Astrocyte (in vitro differentiated cells and primary cell): ENCODE measurements around the gene ZBTB22. TPM values are rescaled to one million over a fixed set of nuclear protein-coding genes. Genes with fewer than 3 reads are reported as not detected.

ENCODE experiments used
- DNase-seq: peaks from one replicate; pipeline ENCODE4 v3.0.0-alpha.2; 2010; ENCODE audit warnings: low read depth
- FAIRE-seq: peaks from 2 replicates; lab custom pipeline; 2011; peaks lifted over from hg19 to GRCh38; lab: Jason Lieb, UNC
- H2AFZ ChIP-seq: 2 replicates; pipeline ENCODE4 v1.6.0; 2012; ENCODE audit warnings: low read depth, low read length, inconsistent platforms
- H3K27ac ChIP-seq: 2 replicates; pipeline ENCODE4 v1.5.1; 2011; ENCODE audit warnings: low read depth, low read length, inconsistent platforms
- H3K27me3 ChIP-seq: 2 replicates; pipeline ENCODE4 v1.6.0; 2011; ENCODE audit warnings: low read length, inconsistent platforms; ENCODE audit not compliant: insufficient read depth
- H3K36me3 ChIP-seq: 2 replicates; pipeline ENCODE4 v1.5.1; 2011; ENCODE audit warnings: low read length, inconsistent platforms; ENCODE audit not compliant: insufficient read depth
- H3K4me1 ChIP-seq: 2 replicates; pipeline ENCODE4 v1.5.1; 2011; ENCODE audit warnings: low read length, inconsistent platforms; ENCODE audit not compliant: insufficient read depth
- H3K4me2 ChIP-seq: 2 replicates; pipeline ENCODE4 v1.6.0; 2012; ENCODE audit warnings: low read length, inconsistent platforms
- H3K4me3 ChIP-seq: 2 replicates; pipeline ENCODE4 v1.5.1; 2011; ENCODE audit warnings: low read depth, mild to moderate bottlenecking, low read length, inconsistent platforms; ENCODE audit not compliant: insufficient read depth
- H3K79me2 ChIP-seq: 2 replicates; pipeline ENCODE4 v1.6.0; 2012; ENCODE audit warnings: mild to moderate bottlenecking, low read length, inconsistent platforms; ENCODE audit not compliant: insufficient read depth
- H3K9ac ChIP-seq: 2 replicates; pipeline ENCODE4 v1.6.0; 2012; ENCODE audit warnings: mild to moderate bottlenecking, low read length, inconsistent platforms
- H3K9me3 ChIP-seq: 2 replicates; pipeline ENCODE4 v1.5.1; 2012; ENCODE audit warnings: low read depth, mild to moderate bottlenecking, low read length, inconsistent platforms; ENCODE audit not compliant: insufficient read depth
- H4K20me1 ChIP-seq: 2 replicates; pipeline ENCODE4 v1.6.0; 2012; ENCODE audit warnings: low read length, inconsistent platforms; ENCODE audit not compliant: insufficient read depth
- H3K27ac Mint-ChIP-seq: one replicate; pipeline ENCODE4 v1.8.0; 2021; ENCODE audit warnings: mild to moderate bottlenecking, mixed read lengths; ENCODE audit not compliant: unreplicated experiment
- H3K27me3 Mint-ChIP-seq: one replicate; pipeline ENCODE4 v1.8.0; 2021; ENCODE audit warnings: low read depth, mixed read lengths; ENCODE audit not compliant: unreplicated experiment
- H3K36me3 Mint-ChIP-seq: one replicate; pipeline ENCODE4 v1.8.0; 2021; ENCODE audit warnings: low read depth, mixed read lengths; ENCODE audit not compliant: unreplicated experiment
- H3K4me1 Mint-ChIP-seq: one replicate; pipeline ENCODE4 v1.8.0; 2021; ENCODE audit warnings: low read depth, mixed read lengths; ENCODE audit not compliant: unreplicated experiment
- H3K4me3 Mint-ChIP-seq: one replicate; pipeline ENCODE4 v1.8.0; 2021; ENCODE audit warnings: mild to moderate bottlenecking, moderate library complexity, mixed read lengths; ENCODE audit not compliant: unreplicated experiment
- H3K9me3 Mint-ChIP-seq: one replicate; pipeline ENCODE4 v1.8.0; 2021; ENCODE audit warnings: mild to moderate bottlenecking, mixed read lengths; ENCODE audit not compliant: unreplicated experiment
- EZH2 ChIP-seq: IDR thresholded peaks from 2 replicates; pipeline ENCODE4 v1.6.1; 2012; ENCODE audit warnings: mild to moderate bottlenecking, low read length, inconsistent platforms; ENCODE audit not compliant: insufficient read depth
- total RNA-seq: library from RNA; stranded (reverse); gene quantifications from 2 replicates; pipeline ENCODE4 v1.2.1, GENCODE V29; 2021
- TF ChIP-seq, protein P1 (sequence below): IDR thresholded peaks from 2 replicates; pipeline ENCODE4 v1.5.1; 2011; ENCODE audit warnings: low read depth, mild to moderate bottlenecking, inconsistent platforms, low read length, moderate library complexity; ENCODE audit not compliant: insufficient read depth

Gene ZBTB22
- total RNA-seq, 1 donor from 2014 or later: 13.1 TPM

- Histone ChIP-seq H2AFZ (peak overlapping the region; percentile 68), H3K4me2 (peak overlapping the region; percentile 99), H3K79me2 (peaks cover 36% of the 10 kb centered on the region), H3K9ac (peak overlapping the region; percentile 92), H3K36me3 (peaks cover 4% of the 10 kb centered on the region), H4K20me1 (peaks cover 31% of the 10 kb centered on the region), H3K9me3 (no peaks in the 10 kb centered on the region), H3K27ac (peak overlapping the region; percentile 87), H3K4me3 (peak overlapping the region; percentile 80), H3K27me3 (no peaks in the 10 kb centered on the region), H3K4me1 (peaks cover 8% of the 10 kb centered on the region)
- no peaks in the 10 kb centered on the region for H3K9me3 Mint-ChIP-seq
- FAIRE-seq (no peak), DNase-seq (peak; percentile 82)
- H3K4me1 Mint-ChIP-seq: peaks cover 7% of the 10 kb centered on the region
- peak overlapping the region; percentile 97 for H3K4me3 Mint-ChIP-seq
- no peaks in the 10 kb centered on the region for H3K27me3 Mint-ChIP-seq
- H3K27ac Mint-ChIP-seq: peak overlapping the region; percentile 99
- H3K36me3 Mint-ChIP-seq: peaks cover 11% of the 10 kb centered on the region
- TF ChIP-seq, protein P1, sequence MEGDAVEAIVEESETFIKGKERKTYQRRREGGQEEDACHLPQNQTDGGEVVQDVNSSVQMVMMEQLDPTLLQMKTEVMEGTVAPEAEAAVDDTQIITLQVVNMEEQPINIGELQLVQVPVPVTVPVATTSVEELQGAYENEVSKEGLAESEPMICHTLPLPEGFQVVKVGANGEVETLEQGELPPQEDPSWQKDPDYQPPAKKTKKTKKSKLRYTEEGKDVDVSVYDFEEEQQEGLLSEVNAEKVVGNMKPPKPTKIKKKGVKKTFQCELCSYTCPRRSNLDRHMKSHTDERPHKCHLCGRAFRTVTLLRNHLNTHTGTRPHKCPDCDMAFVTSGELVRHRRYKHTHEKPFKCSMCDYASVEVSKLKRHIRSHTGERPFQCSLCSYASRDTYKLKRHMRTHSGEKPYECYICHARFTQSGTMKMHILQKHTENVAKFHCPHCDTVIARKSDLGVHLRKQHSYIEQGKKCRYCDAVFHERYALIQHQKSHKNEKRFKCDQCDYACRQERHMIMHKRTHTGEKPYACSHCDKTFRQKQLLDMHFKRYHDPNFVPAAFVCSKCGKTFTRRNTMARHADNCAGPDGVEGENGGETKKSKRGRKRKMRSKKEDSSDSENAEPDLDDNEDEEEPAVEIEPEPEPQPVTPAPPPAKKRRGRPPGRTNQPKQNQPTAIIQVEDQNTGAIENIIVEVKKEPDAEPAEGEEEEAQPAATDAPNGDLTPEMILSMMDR: peak; percentile 50
- TF ChIP-seq EZH2: no peak
Observed at GRCh38 chr6:33299237-33299944, 18.2 kb downstream of the ZBTB22 start.

- no peak for FAIRE-seq
Observed at GRCh38 chr6:33298773-33299236, 18.7 kb downstream of the ZBTB22 start, which contains the start of gene RGL2. RGL2 (minus strand) TSS chr6:33298942; CDS start chr6:33298610, 332 bp downstream.

More at GRCh38 chr6:33298773-33299236, 18.7 kb downstream of the ZBTB22 start, which contains the start of gene RGL2:
- Histone ChIP-seq H3K4me1 (peaks cover 8% of the 10 kb centered on the region), H3K9ac (peak within 1 kb of the TSS; percentile 92), H3K9me3 (no peaks in the 10 kb centered on the region), H3K79me2 (peaks cover 30% of the 10 kb centered on the region), H3K27ac (peak within 1 kb of the TSS; percentile 87), H3K4me2 (peak within 1 kb of the TSS; percentile 99), H3K27me3 (no peaks in the 10 kb centered on the region), H2AFZ (peak within 1 kb of the TSS; percentile 68), H3K36me3 (peaks cover 3% of the 10 kb centered on the region), H3K4me3 (peak within 1 kb of the TSS; percentile 80), H4K20me1 (peaks cover 25% of the 10 kb centered on the region)
- no peaks in the 10 kb centered on the region for H3K27me3 Mint-ChIP-seq
- peaks cover 7% of the 10 kb centered on the region for H3K4me1 Mint-ChIP-seq
- peaks cover 12% of the 10 kb centered on the region for H3K36me3 Mint-ChIP-seq
- no peaks in the 10 kb centered on the region for H3K9me3 Mint-ChIP-seq
- DNase-seq: no peak
- peak within 1 kb of the TSS; percentile 97 for H3K4me3 Mint-ChIP-seq
- TF ChIP-seq, protein P1: no peak
- no peak for TF ChIP-seq EZH2
- peak within 1 kb of the TSS; percentile 99 for H3K27ac Mint-ChIP-seq
